HG02943 (cell line): Measurements from ENCODE around the gene C2orf78.
"Not testable (repeated sequence)": the region's sequence is repeated elsewhere in the genome, so short reads cannot be mapped to it uniquely, and the experiment has no call there.

ENCODE experiments used
- ATAC-seq: cut with Tn5 transposase; IDR thresholded peaks from one replicate; pipeline ENCODE4 v1.9.1; 2021; ENCODE audit warnings: mild to moderate bottlenecking, low read depth, moderate library complexity; ENCODE audit not compliant: unreplicated experiment

Gene C2orf78

DNA sequence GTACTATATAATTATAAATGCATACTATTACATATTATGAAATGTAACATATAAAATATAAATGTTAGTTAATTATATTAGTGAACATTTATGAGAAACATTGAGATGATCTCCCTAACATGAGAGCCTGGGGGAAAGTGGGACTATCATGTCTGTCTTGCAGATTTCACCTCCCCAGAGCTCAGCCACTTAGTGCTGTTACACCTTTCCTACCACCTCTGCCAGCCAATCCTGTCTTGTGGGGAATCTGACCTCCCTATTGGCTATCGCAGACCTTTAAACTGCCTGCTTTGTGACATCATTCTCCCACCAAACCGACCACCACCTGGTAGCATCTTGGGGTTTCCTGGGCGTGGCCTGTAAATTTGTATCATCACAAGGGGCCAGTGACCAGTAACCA is at the start of gene C2orf78:
Gene C2orf78, plus strand, starts transcription at position 301 of the 400 bp plus-strand sequence. CDS start 127 bp downstream, outside the sequence.
- ATAC-seq: not testable (repeated sequence)

DNA sequence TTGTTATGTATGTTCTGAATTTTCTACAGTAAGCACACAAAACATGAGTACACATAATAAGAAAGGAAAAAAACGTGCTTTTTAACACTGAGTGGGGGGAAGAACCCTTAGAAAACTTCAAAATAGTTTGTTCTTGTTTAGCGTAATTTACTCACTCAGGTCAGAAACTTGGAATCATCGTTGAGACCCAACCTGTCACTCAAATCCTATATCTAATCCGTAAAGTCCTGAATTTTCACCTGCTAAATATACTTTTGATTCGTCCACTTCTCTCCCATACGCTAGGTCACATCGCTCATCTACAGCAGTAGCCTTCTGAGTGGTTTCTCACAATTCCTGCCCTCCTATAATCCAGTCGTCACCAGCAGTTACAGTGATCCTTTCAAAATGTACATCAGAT is 47.6 kb upstream of the C2orf78 start:
- ATAC-seq: no peak

- peak; percentile 95 for ATAC-seq
Measured at GRCh38 chr2:73736855-73737779, 46.9 kb upstream of the C2orf78 start, which contains the start of gene TPRKB. Gene TPRKB, minus strand, starts transcription at chr2:73737345. Its CDS starts 2,776 bp downstream, at chr2:73734569.

- ATAC-seq: no peak
Measured at GRCh38 chr2:73739101-73739500, 44.9 kb upstream of the C2orf78 start.

DNA sequence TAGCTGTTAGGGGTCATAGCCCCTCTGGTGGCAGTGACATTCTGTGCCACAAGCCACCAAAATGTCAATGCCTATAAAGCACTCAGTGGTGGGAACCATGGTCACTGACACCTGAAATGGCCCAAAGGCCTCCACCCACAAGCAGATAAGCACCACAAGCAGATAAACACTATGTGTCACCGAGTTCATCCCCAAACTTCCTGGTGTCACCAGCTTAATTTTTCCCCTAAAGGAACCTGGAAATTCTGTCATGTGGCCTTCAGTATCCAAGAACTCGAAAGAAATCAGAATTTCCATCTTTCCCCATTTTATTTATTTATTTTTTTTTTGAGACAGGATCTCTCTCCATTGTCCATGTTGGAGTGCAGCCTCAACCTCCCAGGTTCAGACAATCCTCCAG is 43.2 kb upstream of the C2orf78 start:
- no peak for ATAC-seq

- no peak for ATAC-seq
Measured at GRCh38 chr2:73746015-73746876, 37.7 kb upstream of the C2orf78 start.

- ATAC-seq: no peak
Measured at GRCh38 chr2:73746877-73747208, 37.1 kb upstream of the C2orf78 start.

GRCh38 chr2:73749314-73749713 is 34.7 kb upstream of the C2orf78 start:
- no peak for ATAC-seq

GRCh38 chr2:73754332-73754731 is 29.7 kb upstream of the C2orf78 start:
- not testable (repeated sequence) for ATAC-seq

GRCh38 chr2:73759285-73759764 is 24.7 kb upstream of the C2orf78 start:
- no peak for ATAC-seq

- ATAC-seq: no peak
Measured at GRCh38 chr2:73759904-73760303, 24.1 kb upstream of the C2orf78 start.

DNA sequence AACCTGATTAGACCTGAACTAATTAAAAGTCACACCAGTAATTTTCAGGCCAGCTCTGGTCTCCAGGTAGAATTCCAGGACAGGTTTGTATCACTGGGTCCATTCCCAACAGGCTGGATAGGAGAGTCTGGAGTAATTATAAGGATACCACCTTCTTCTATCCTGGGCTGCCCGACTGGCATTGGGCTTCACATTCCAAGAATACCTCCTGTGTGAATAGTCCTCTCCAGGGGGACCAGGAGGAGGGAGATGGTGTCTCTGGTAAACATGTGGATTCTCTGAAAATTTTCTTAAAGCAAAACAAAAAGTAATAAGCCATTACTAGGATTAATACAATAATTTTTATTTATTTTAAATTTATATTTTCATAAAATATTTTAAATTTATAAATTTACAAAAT is 21.4 kb upstream of the C2orf78 start:
- ATAC-seq: no peak

- no peak for ATAC-seq
Measured at GRCh38 chr2:73764945-73765344, 19.0 kb upstream of the C2orf78 start.

GRCh38 chr2:73766349-73766748 is 17.6 kb upstream of the C2orf78 start:
- no peak for ATAC-seq

- no peak for ATAC-seq
Measured at GRCh38 chr2:73766994-73767393, 17.0 kb upstream of the C2orf78 start.

DNA sequence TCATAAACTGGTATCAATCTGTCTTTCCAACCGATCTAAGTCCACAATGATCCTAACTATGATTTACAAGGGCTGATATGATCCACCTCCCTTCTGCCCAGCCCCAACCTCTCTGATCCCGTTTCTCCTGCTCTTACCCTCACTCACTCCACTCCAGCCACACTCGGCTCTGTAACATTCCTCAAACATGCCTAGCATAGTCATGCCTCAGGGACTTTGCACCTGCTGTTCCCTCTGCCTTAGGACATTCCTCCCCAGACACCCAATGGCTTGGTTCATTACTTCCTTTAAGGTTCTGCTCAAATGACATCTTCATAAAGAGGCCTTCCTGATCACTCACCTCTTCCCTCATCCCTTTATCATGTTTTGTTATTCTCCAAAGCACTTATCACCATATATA is 13.3 kb upstream of the C2orf78 start:
- ATAC-seq: no peak

DNA sequence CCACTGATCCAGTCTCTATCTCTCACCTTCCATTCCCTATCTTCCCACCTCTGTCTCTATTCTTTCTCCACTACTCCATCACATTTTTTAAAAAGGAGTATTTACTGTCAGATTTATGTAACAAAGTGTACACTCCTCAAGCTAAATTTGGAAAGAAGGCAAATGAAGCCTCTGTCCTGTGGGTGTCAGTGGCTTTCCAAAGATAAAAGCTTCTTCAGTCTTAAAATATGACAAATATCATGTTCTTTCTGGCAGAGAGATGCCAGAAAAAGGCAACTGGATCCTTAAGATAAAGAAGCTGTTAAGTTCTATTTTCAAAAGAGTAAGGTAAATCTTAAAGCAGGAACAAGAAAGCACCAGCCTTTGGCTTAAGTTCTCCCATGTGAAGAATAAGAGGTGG is 11.2 kb upstream of the C2orf78 start:
- no peak for ATAC-seq

- no peak for ATAC-seq
Measured at GRCh38 chr2:73776381-73776780, 7.6 kb upstream of the C2orf78 start.

DNA sequence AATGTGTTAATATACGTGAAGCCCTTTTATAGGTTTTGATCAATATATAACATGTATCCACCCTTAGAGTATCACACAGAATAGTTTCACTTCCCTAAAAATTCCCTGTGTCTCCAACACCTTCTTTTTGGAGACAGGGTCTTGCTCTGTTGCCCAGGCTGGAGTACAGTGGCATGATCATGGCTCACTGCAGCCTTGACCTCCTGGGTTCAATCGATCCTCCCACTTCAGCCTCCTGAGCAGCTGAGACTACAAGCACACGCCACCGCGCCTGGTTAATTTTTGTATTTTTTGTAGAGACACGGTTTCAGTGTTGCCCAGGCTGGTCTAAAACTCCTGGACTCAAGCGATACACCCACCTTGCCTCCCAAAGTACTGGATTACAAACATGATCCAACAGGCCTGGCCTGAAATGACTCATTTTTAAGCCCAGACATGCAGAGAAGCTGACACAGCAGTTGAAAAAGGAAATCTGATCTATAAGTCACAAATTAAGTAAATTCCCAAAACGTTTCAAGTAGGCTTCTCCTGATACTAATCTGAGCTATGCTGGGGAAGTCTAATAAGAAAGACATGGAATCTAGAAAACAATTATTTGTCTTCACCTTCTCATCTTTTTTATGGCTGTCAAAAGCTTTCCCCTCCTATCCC is 7.0 kb upstream of the C2orf78 start:
- ATAC-seq: no peak

- ATAC-seq: not testable (repeated sequence)
Measured at GRCh38 chr2:73778867-73779466, 5.0 kb upstream of the C2orf78 start.
